Subcutaneous abdominal adipose tissue (tissue), 5 donors: ENCODE results near the gene FAM181B.
"Not testable (repeated sequence)": the region's sequence is repeated elsewhere in the genome, so short reads cannot be mapped to it uniquely, and the experiment has no call there.

ENCODE experiments used
- H3K27ac ChIP-seq: one replicate; pipeline ENCODE4 v1.7.0; 2013; ENCODE audit warnings: low read depth, mild to moderate bottlenecking, inconsistent platforms, low read length, moderate library complexity
- H3K27me3 ChIP-seq, 5 donors: one replicate each; pipeline ENCODE4 v1.7.0; 2013; ENCODE audit warnings: low read length in 5 of 5, inconsistent platforms in 1 of 5; ENCODE audit not compliant: control insufficient read depth in 5 of 5, insufficient read depth in 4 of 5
- H3K36me3 ChIP-seq, 5 donors: one replicate each; pipeline ENCODE4 v1.7.0; 2013; ENCODE audit warnings: low read length in 5 of 5; ENCODE audit not compliant: control insufficient read depth in 5 of 5, insufficient read depth in 5 of 5
- H3K4me1 ChIP-seq, 5 donors: one replicate each; pipeline ENCODE4 v1.7.0; 2013; ENCODE audit warnings: low read length in 5 of 5, mild to moderate bottlenecking in 3 of 5, moderate library complexity in 1 of 5; ENCODE audit not compliant: control insufficient read depth in 5 of 5, insufficient read depth in 5 of 5
- H3K4me3 ChIP-seq, 5 donors: one replicate each; pipeline ENCODE4 v1.7.0; 2013; ENCODE audit warnings: low read length in 5 of 5, low read depth in 1 of 5
- H3K9ac ChIP-seq, 5 donors: one replicate each; pipeline ENCODE4 v1.7.0; 2013; ENCODE audit warnings: low read length in 5 of 5, mild to moderate bottlenecking in 4 of 5, moderate library complexity in 3 of 5
- H3K9me3 ChIP-seq, 5 donors: one replicate each; pipeline ENCODE4 v1.7.0; 2013; ENCODE audit warnings: low read length in 5 of 5; ENCODE audit not compliant: control insufficient read depth in 5 of 5
- donor health status: healthy.
- donor health status: healthy.
- donor health status: healthy.
- donor health status: healthy.
- donor health status: healthy.

The FAM181B gene

GRCh38 chr11:82718821-82719220 lies 14.8 kb downstream of the FAM181B start:
- no peak overlapping the region for H3K27ac ChIP-seq
- peaks cover 0 to 9% (median 0%) of the 10 kb centered on the region in 5 donors for H3K4me1 ChIP-seq
- H3K4me3 ChIP-seq = no peak overlapping the region
- no peaks in the 10 kb centered on the region for H3K27me3 ChIP-seq
- H3K9ac ChIP-seq = no peak overlapping the region
- H3K36me3 ChIP-seq = no peaks in the 10 kb centered on the region
- no peaks in the 10 kb centered on the region for H3K9me3 ChIP-seq

GRCh38 chr11:82718307-82718706 lies 15.4 kb downstream of the FAM181B start:
- Histone ChIP-seq H3K27ac (no peak overlapping the region), H3K4me3 (no peak overlapping the region), H3K36me3 (no peaks in the 10 kb centered on the region), H3K9me3 (no peaks in the 10 kb centered on the region), H3K27me3 (no peaks in the 10 kb centered on the region), H3K9ac (no peak overlapping the region), H3K4me1 (peaks cover 0 to 9% (median 0%) of the 10 kb centered on the region in 5 donors)

GRCh38 chr11:82714346-82715174 lies 19.1 kb downstream of the FAM181B start:
- no peak overlapping the region for H3K9ac ChIP-seq
- peaks cover 0 to 8% (median 4%) of the 10 kb centered on the region in 5 donors for H3K27me3 ChIP-seq
- H3K27ac ChIP-seq = no peak overlapping the region
- no peaks in the 10 kb centered on the region for H3K9me3 ChIP-seq
- no peak overlapping the region for H3K4me3 ChIP-seq
- no peaks in the 10 kb centered on the region for H3K4me1 ChIP-seq
- H3K36me3 ChIP-seq = no peaks in the 10 kb centered on the region

GRCh38 chr11:82711648-82712047 lies 22.0 kb downstream of the FAM181B start:
- Histone ChIP-seq H3K9ac (no peak overlapping the region), H3K4me1 (no peaks in the 10 kb centered on the region), H3K27me3 (peaks cover 0 to 8% (median 4%) of the 10 kb centered on the region in 5 donors), H3K36me3 (no peaks in the 10 kb centered on the region), H3K27ac (no peak overlapping the region), H3K9me3 (no peaks in the 10 kb centered on the region), H3K4me3 (no peak overlapping the region)

- peaks cover 0 to 7% (median 0%) of the 10 kb centered on the region in 5 donors for H3K27me3 ChIP-seq
- H3K9me3 ChIP-seq = no peaks in the 10 kb centered on the region
- no peaks in the 10 kb centered on the region for H3K36me3 ChIP-seq
- no peak overlapping the region for H3K4me3 ChIP-seq
- H3K4me1 ChIP-seq = no peaks in the 10 kb centered on the region
- H3K27ac ChIP-seq = no peak overlapping the region
- no peak overlapping the region for H3K9ac ChIP-seq
These were observed 29.9 kb downstream of the FAM181B start for GRCh38 chr11:82703796-82704195.

GRCh38 chr11:82703226-82703625 lies 30.4 kb downstream of the FAM181B start:
- Histone ChIP-seq H3K27ac (no peak overlapping the region), H3K27me3 (peaks cover 0 to 7% (median 0%) of the 10 kb centered on the region in 5 donors), H3K9ac (no peak overlapping the region), H3K4me3 (no peak overlapping the region), H3K4me1 (no peaks in the 10 kb centered on the region), H3K9me3 (no peaks in the 10 kb centered on the region), H3K36me3 (no peaks in the 10 kb centered on the region)

GRCh38 chr11:82701847-82702520 lies 31.7 kb downstream of the FAM181B start:
- H3K4me3 ChIP-seq = no peak overlapping the region
- H3K36me3 ChIP-seq = no peaks in the 10 kb centered on the region

GRCh38 chr11:82698576-82699352 lies 34.9 kb downstream of the FAM181B start:
- Histone ChIP-seq H3K9ac (no peak overlapping the region), H3K4me1 (no peaks in the 10 kb centered on the region), H3K9me3 (no peaks in the 10 kb centered on the region), H3K27ac (no peak overlapping the region), H3K36me3 (no peaks in the 10 kb centered on the region), H3K4me3 (no peak overlapping the region), H3K27me3 (peaks cover 0 to 7% (median 0%) of the 10 kb centered on the region in 5 donors)

More at GRCh38 chr11:82701847-82702520, 31.7 kb downstream of the FAM181B start:
- Histone ChIP-seq H3K4me1 (no peaks in the 10 kb centered on the region), H3K9me3 (no peaks in the 10 kb centered on the region), H3K9ac (no peak overlapping the region), H3K27ac (no peak overlapping the region), H3K27me3 (peaks cover 0 to 7% (median 0%) of the 10 kb centered on the region in 5 donors)

GRCh38 chr11:82692981-82693380 lies 40.7 kb downstream of the FAM181B start:
- no peaks in the 10 kb centered on the region for H3K4me1 ChIP-seq
- H3K27ac ChIP-seq = no peak overlapping the region
- H3K27me3 ChIP-seq = peaks cover 0 to 2% (median 0%) of the 10 kb centered on the region in 5 donors
- H3K4me3 ChIP-seq = no peak overlapping the region
- no peak overlapping the region for H3K9ac ChIP-seq
- H3K36me3 ChIP-seq = no peaks in the 10 kb centered on the region
- no peaks in the 10 kb centered on the region for H3K9me3 ChIP-seq

GRCh38 chr11:82689347-82689746 lies 44.3 kb downstream of the FAM181B start:
- H3K36me3 ChIP-seq, H3K27ac ChIP-seq, H3K9me3 ChIP-seq, H3K4me1 ChIP-seq, H3K27me3 ChIP-seq, H3K9ac ChIP-seq, H3K4me3 ChIP-seq: not testable (repeated sequence)
